ENCODE results near the gene RETREG2.

Gene RETREG2

GRCh38 chr2:219140722-219141121 lies 37.4 kb upstream of the RETREG2 start:
- H3K4me3 ChIP-seq (ENCODE audit: low read depth, low read length): no peak overlapping the region
- DNase-seq (ENCODE audit: low read depth): no peak
- TF ChIP-seq CTCF (IDR thresholded peaks at IDR 0.05; ENCODE audit: insufficient read depth, low read depth, low read length, missing control alignments): no peak

DNA sequence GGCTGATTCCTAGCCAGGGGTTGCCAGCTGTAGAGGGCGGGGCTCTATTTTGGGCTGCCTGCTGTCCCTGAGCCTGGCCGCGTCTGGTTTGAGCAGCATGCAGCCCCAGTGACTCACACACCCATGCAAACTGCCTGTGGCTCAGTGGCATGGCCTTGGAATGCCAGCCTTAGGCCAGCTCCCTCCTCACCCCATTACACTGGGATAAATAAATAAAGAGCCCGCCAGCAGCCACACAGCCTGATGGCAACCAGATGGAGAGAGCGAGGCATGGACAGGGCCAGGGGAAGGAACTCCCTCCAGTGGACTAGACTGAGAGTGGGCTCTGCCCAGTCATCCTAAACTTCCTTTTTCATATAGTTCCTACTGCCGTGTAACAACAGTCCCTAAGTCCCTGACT lies 35.7 kb upstream of the RETREG2 start:
- no peak for TF ChIP-seq CTCF (IDR thresholded peaks at IDR 0.05; ENCODE audit: insufficient read depth, low read depth, low read length, missing control alignments)
- DNase-seq (ENCODE audit: low read depth): no peak
- H3K4me3 ChIP-seq (ENCODE audit: low read depth, low read length): no peak overlapping the region

DNA sequence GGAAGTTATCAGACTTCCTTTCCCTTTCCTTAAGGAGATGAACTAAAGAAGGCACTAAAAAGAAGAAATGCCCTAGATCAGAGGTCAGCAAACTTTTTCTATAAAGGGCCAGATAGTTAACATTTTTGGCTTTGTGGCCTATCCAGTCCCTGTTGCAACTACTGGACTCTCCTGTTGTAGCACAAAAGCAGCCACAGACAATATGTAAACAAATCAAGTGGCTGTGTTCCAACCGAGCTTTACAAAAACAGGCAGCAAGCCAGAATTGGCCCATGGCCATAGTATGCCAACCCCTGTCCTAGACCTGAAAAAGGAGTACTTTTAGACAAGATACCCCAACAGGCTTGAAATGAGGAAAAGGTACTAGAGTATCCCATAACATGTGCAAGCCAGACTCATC lies 28.4 kb upstream of the RETREG2 start:
- TF ChIP-seq CTCF (IDR thresholded peaks at IDR 0.05; ENCODE audit: insufficient read depth, low read depth, low read length, missing control alignments): no peak
- H3K4me3 ChIP-seq (ENCODE audit: low read depth, low read length): no peak overlapping the region
- DNase-seq (ENCODE audit: low read depth): no peak

GRCh38 chr2:219155054-219155644 lies 22.9 kb upstream of the RETREG2 start:
- DNase-seq (ENCODE audit: low read depth): peak; percentile 73
- TF ChIP-seq CTCF (IDR thresholded peaks at IDR 0.05; ENCODE audit: insufficient read depth, low read depth, low read length, missing control alignments): peak; percentile 36
- no peak overlapping the region for H3K4me3 ChIP-seq (ENCODE audit: low read depth, low read length)

DNA sequence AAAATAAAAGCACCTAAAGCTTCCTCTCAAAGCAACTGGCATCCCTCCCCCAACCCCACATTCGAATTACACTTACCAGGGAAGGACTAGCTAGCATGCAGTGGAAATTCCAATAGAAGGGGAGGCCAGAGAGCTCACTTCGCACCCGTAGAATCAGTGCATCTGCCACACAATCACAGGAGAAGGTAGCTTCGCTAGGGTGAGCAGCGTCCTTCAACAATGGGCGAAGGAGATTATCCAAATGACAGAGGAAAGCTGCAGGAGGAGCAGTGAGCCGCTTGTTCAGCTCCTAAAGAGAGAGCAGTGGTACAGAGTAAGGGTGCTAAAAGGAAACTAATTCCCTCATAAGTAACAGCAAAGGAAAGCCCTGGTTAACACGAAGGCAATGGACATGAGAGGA lies 20.7 kb upstream of the RETREG2 start:
- no peak for DNase-seq (ENCODE audit: low read depth)
- H3K4me3 ChIP-seq (ENCODE audit: low read depth, low read length): no peak overlapping the region
- TF ChIP-seq CTCF (IDR thresholded peaks at IDR 0.05; ENCODE audit: insufficient read depth, low read depth, low read length, missing control alignments): no peak

GRCh38 chr2:219158025-219158424 lies 20.1 kb upstream of the RETREG2 start:
- no peak for DNase-seq (ENCODE audit: low read depth)
- no peak for TF ChIP-seq CTCF (IDR thresholded peaks at IDR 0.05; ENCODE audit: insufficient read depth, low read depth, low read length, missing control alignments)

DNA sequence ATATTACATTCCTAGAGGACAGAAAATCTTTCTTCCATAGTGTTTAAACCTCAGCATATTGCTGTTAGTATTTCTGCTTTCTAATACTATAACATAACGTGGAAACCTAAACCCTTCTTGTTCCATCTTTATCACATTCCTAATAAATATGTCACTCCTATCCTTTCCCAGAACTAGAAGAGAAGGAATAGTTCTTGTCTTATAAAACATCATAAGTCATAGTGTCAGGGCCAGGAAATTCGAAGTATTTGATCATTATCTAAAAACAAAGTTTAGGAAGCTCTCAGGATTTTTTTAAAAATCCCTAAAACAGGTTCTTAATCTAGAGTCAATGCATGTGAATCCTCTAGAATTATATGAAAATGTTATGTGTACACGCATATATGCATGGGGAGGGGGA lies 19.5 kb upstream of the RETREG2 start:
- TF ChIP-seq CTCF (IDR thresholded peaks at IDR 0.05; ENCODE audit: insufficient read depth, low read depth, low read length, missing control alignments): no peak
- H3K4me3 ChIP-seq (ENCODE audit: low read depth, low read length): no peak overlapping the region
- DNase-seq (ENCODE audit: low read depth): no peak

More at GRCh38 chr2:219158025-219158424, 20.1 kb upstream of the RETREG2 start:
- no peak overlapping the region for H3K4me3 ChIP-seq (ENCODE audit: low read depth, low read length)
